ENCODE data around the gene PHYHIPL.

The PHYHIPL gene

GRCh38 chr10:59155556-59155955 is 20.9 kb upstream of the PHYHIPL start (continued):
- TF ChIP-seq ZBTB10 (tag by site-specific recombination; IDR thresholded peaks at IDR 0.05) (no peak), ZNF658 (tag by site-specific recombination; IDR thresholded peaks at IDR 0.05) (no peak), ZBTB17 (tag by site-specific recombination; IDR thresholded peaks at IDR 0.05) (no peak), ZNF423 (tag by site-specific recombination; IDR thresholded peaks at IDR 0.05) (no peak), ZNF510 (tag by site-specific recombination; IDR thresholded peaks at IDR 0.05; ENCODE audit: insufficient replicate concordance) (no peak), ZNF239 (tag by site-specific recombination; IDR thresholded peaks at IDR 0.05) (no peak)

GRCh38 chr10:59167512-59167911 is 8.9 kb upstream of the PHYHIPL start:
- H3K9me3 ChIP-seq (ENCODE audit: control insufficient read depth, insufficient read depth, low read depth, low read length): no peaks in the 10 kb centered on the region
- TF ChIP-seq KLF17 (tag by site-specific recombination; IDR thresholded peaks at IDR 0.05): no peak
- TF ChIP-seq ZSCAN23 (tag by site-specific recombination; IDR thresholded peaks at IDR 0.05): no peak
- no peak for TF ChIP-seq ZNF626 (tag by site-specific recombination; IDR thresholded peaks at IDR 0.05)
- TF ChIP-seq CTCF (tag by site-specific recombination; IDR thresholded peaks at IDR 0.05): no peak
- no peak for TF ChIP-seq ZBTB7A (tag by site-specific recombination; IDR thresholded peaks at IDR 0.05; ENCODE audit: low read depth)
- no peak for TF ChIP-seq ZNF2 (tag by site-specific recombination; IDR thresholded peaks at IDR 0.05)
- TF ChIP-seq REPIN1 (tag by site-specific recombination; IDR thresholded peaks at IDR 0.05; ENCODE audit: low read depth): no peak
- no peak for TF ChIP-seq ZNF146 (tag by site-specific recombination; IDR thresholded peaks at IDR 0.05)
- no peak for TF ChIP-seq ZNF629 (tag by site-specific recombination; IDR thresholded peaks at IDR 0.05)
- TF ChIP-seq YY1 (tag by site-specific recombination; IDR thresholded peaks at IDR 0.05): no peak
- TF ChIP-seq OSR2 (tag by site-specific recombination; IDR thresholded peaks at IDR 0.05): no peak
- no peak for TF ChIP-seq ZNF292 (tag by site-specific recombination; IDR thresholded peaks at IDR 0.05; ENCODE audit: borderline replicate concordance, low read depth)
- TF ChIP-seq PATZ1 (tag by site-specific recombination; IDR thresholded peaks at IDR 0.05): no peak
- no peak for TF ChIP-seq ZNF274 (IDR thresholded peaks at IDR 0.05; ENCODE audit: low read length)
- no peak for TF ChIP-seq ZNF274 (tag by site-specific recombination; IDR thresholded peaks at IDR 0.05; ENCODE audit: borderline replicate concordance)
- TF ChIP-seq ZNF140 (tag by site-specific recombination; IDR thresholded peaks at IDR 0.05): no peak
- no peaks in the 10 kb centered on the region for H3K4me1 ChIP-seq (ENCODE audit: control insufficient read depth, insufficient read depth, low read length)
- H3K4me3 ChIP-seq (ENCODE audit: low read depth, low read length): no peak overlapping the region
- H3K36me3 ChIP-seq (ENCODE audit: control insufficient read depth in 2 of 2, insufficient read depth in 1 of 2, low read length in 2 of 2): no peaks in the 10 kb centered on the region
- H3K27ac ChIP-seq (ENCODE audit: extremely low read depth, low read depth, low read length): no peak overlapping the region
- ChIA-PET POLR2A (no interaction called here), CTCF (interaction anchor here (0.6 kb wide), 1 partner anchor 206 kb away, joined by 3 read pairs; no protein-coding TSS in a partner anchor)
